ENCODE data around the gene SRD5A3.
A peak's percentile ranks its signal among the peaks of the same experiment; 100 is the strongest.

Gene SRD5A3

GRCh38 chr4:55397520-55398321, 51.7 kb downstream of the SRD5A3 start:
- Histone ChIP-seq H3K4me1 (ENCODE audit: low read depth, poor library complexity, severe bottlenecking) (peaks cover 38% of the 10 kb centered on the region), H4K20me1 (ENCODE audit: insufficient read depth) (peaks cover 15% of the 10 kb centered on the region), H3K79me2 (ENCODE audit: insufficient read depth, low read depth) (peaks cover 55% of the 10 kb centered on the region)

GRCh38 chr4:55398461-55398860, 52.4 kb downstream of the SRD5A3 start:
- Histone ChIP-seq H4K20me1 (ENCODE audit: insufficient read depth) (peaks cover 15% of the 10 kb centered on the region), H3K27ac (no peak overlapping the region)

More at GRCh38 chr4:55397520-55398321, 51.7 kb downstream of the SRD5A3 start:
- Histone ChIP-seq H3K4me2 (peak overlapping the region; percentile 46), H3K27ac (no peak overlapping the region), H3K27me3 (ENCODE audit: insufficient read depth, low read depth) (no peaks in the 10 kb centered on the region), H2AFZ (ENCODE audit: low read depth) (no peak overlapping the region), H3K9ac (peak overlapping the region; percentile 78; the same call in 1 of the 2 replicates), H3K4me3 (IDR thresholded peaks at IDR 0.05; ENCODE audit: insufficient read depth, low read depth, low read length) (peak overlapping the region; percentile 24), H3K36me3 (ENCODE audit: insufficient read depth) (no peaks in the 10 kb centered on the region; the same call in 1 of the 2 replicates)
- TF ChIP-seq CTCF (conservative IDR thresholded peaks at IDR 0.05; ENCODE audit: low read depth, low read length): no peak

GRCh38 chr4:55398966-55399365, 52.9 kb downstream of the SRD5A3 start:
- H3K79me2 ChIP-seq (ENCODE audit: insufficient read depth, low read depth): peaks cover 61% of the 10 kb centered on the region
- H3K36me3 ChIP-seq (ENCODE audit: insufficient read depth): no peaks in the 10 kb centered on the region; the same call in 1 of the 2 replicates
- H2AFZ ChIP-seq (ENCODE audit: low read depth): no peak overlapping the region
- peaks cover 38% of the 10 kb centered on the region for H3K4me1 ChIP-seq (ENCODE audit: low read depth, poor library complexity, severe bottlenecking)
- H3K4me2 ChIP-seq: peak overlapping the region; percentile 46
- H3K4me3 ChIP-seq (IDR thresholded peaks at IDR 0.05; ENCODE audit: insufficient read depth, low read depth, low read length): peak overlapping the region; percentile 24
- TF ChIP-seq CTCF (conservative IDR thresholded peaks at IDR 0.05; ENCODE audit: low read depth, low read length): no peak
- H3K27me3 ChIP-seq (ENCODE audit: insufficient read depth, low read depth): no peaks in the 10 kb centered on the region
- H4K20me1 ChIP-seq (ENCODE audit: insufficient read depth): peaks cover 15% of the 10 kb centered on the region
- H3K9ac ChIP-seq: no peak overlapping the region
- no peak overlapping the region for H3K27ac ChIP-seq

More at GRCh38 chr4:55398461-55398860, 52.4 kb downstream of the SRD5A3 start:
- Histone ChIP-seq H3K27me3 (ENCODE audit: insufficient read depth, low read depth) (no peaks in the 10 kb centered on the region), H3K4me1 (ENCODE audit: low read depth, poor library complexity, severe bottlenecking) (peaks cover 38% of the 10 kb centered on the region), H3K9ac (no peak overlapping the region), H3K79me2 (ENCODE audit: insufficient read depth, low read depth) (peaks cover 61% of the 10 kb centered on the region), H3K4me2 (peak overlapping the region; percentile 46), H3K4me3 (IDR thresholded peaks at IDR 0.05; ENCODE audit: insufficient read depth, low read depth, low read length) (peak overlapping the region; percentile 24), H3K36me3 (ENCODE audit: insufficient read depth) (no peaks in the 10 kb centered on the region; the same call in 1 of the 2 replicates), H2AFZ (ENCODE audit: low read depth) (no peak overlapping the region)
- no peak for TF ChIP-seq CTCF (conservative IDR thresholded peaks at IDR 0.05; ENCODE audit: low read depth, low read length)

GRCh38 chr4:55399581-55399980, 53.5 kb downstream of the SRD5A3 start:
- peak overlapping the region; percentile 46; the same call in 1 of the 2 replicates for H3K4me2 ChIP-seq
- no peak for TF ChIP-seq CTCF (conservative IDR thresholded peaks at IDR 0.05; ENCODE audit: low read depth, low read length)
- peaks cover 15% of the 10 kb centered on the region for H4K20me1 ChIP-seq (ENCODE audit: insufficient read depth)
- H3K4me3 ChIP-seq (IDR thresholded peaks at IDR 0.05; ENCODE audit: insufficient read depth, low read depth, low read length): no peak overlapping the region
- H3K27me3 ChIP-seq (ENCODE audit: insufficient read depth, low read depth): no peaks in the 10 kb centered on the region
- H3K27ac ChIP-seq: no peak overlapping the region
- H3K4me1 ChIP-seq (ENCODE audit: low read depth, poor library complexity, severe bottlenecking): peaks cover 38% of the 10 kb centered on the region
- no peak overlapping the region for H3K9ac ChIP-seq
- H3K79me2 ChIP-seq (ENCODE audit: insufficient read depth, low read depth): peaks cover 66% of the 10 kb centered on the region
- H3K36me3 ChIP-seq (ENCODE audit: insufficient read depth): no peaks in the 10 kb centered on the region; the same call in 1 of the 2 replicates
- no peak overlapping the region for H2AFZ ChIP-seq (ENCODE audit: low read depth)
